ENCODE results near the gene FNIP2.
"Not testable (repeated sequence)": the region's sequence is repeated elsewhere in the genome, so short reads cannot be mapped to it uniquely, and the experiment has no call there.

The FNIP2 gene

DNA sequence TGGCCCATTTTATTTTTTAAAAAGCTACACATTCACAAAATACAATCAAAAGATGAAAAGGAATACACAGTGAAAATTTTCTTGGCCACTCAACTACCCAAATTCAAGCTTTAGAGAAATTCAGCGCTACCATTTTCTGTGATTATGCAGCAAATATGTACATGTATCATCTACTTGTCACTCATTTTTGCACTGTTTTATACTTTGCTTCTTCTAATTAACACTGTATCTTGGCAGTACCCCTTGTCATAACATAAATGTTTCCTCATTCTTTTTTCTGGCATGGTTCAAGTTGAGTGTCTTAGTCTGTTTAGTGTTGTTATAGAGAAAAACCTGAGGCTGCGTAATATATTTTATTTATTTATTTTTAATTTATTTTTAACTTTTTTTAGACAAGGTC is 30.0 kb upstream of the FNIP2 start:
- Histone ChIP-seq H3K4me1 (ENCODE audit: low read depth, poor library complexity, severe bottlenecking) (no peaks in the 10 kb centered on the region), H3K27ac (no peak overlapping the region), H3K4me3 (IDR thresholded peaks at IDR 0.05; ENCODE audit: insufficient read depth, low read depth, low read length) (no peak overlapping the region), H2AFZ (ENCODE audit: low read depth) (no peak overlapping the region), H3K79me2 (ENCODE audit: insufficient read depth, low read depth) (no peaks in the 10 kb centered on the region), H3K4me2 (no peak overlapping the region), H4K20me1 (ENCODE audit: insufficient read depth) (no peaks in the 10 kb centered on the region), H3K9ac (no peak overlapping the region), H3K36me3 (ENCODE audit: insufficient read depth) (no peaks in the 10 kb centered on the region), H3K27me3 (ENCODE audit: insufficient read depth, low read depth) (no peaks in the 10 kb centered on the region)
- TF ChIP-seq, protein P1, sequence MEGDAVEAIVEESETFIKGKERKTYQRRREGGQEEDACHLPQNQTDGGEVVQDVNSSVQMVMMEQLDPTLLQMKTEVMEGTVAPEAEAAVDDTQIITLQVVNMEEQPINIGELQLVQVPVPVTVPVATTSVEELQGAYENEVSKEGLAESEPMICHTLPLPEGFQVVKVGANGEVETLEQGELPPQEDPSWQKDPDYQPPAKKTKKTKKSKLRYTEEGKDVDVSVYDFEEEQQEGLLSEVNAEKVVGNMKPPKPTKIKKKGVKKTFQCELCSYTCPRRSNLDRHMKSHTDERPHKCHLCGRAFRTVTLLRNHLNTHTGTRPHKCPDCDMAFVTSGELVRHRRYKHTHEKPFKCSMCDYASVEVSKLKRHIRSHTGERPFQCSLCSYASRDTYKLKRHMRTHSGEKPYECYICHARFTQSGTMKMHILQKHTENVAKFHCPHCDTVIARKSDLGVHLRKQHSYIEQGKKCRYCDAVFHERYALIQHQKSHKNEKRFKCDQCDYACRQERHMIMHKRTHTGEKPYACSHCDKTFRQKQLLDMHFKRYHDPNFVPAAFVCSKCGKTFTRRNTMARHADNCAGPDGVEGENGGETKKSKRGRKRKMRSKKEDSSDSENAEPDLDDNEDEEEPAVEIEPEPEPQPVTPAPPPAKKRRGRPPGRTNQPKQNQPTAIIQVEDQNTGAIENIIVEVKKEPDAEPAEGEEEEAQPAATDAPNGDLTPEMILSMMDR (conservative IDR thresholded peaks at IDR 0.05; ENCODE audit: low read depth, low read length) = no peak

DNA sequence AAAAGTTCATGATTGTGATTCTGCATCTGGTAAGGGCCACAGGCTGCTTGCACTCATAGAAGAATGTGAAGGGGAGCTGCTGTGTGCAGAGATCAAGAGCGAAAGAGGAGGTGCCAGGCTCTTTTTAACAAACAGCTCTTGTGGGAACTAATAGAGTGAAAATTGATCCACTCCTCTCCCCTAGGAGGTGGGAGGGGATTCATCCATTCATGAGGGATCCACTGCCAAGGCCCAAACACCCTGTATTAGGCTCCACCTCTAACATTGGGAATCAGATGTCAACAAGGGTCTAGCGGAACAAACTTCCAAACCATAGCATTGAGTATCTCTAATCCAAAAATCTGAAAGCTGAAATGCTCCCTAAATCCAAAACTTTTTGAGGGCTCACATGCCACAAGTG is 29.2 kb upstream of the FNIP2 start:
- TF ChIP-seq, protein P1 (conservative IDR thresholded peaks at IDR 0.05; ENCODE audit: low read depth, low read length) = no peak

DNA sequence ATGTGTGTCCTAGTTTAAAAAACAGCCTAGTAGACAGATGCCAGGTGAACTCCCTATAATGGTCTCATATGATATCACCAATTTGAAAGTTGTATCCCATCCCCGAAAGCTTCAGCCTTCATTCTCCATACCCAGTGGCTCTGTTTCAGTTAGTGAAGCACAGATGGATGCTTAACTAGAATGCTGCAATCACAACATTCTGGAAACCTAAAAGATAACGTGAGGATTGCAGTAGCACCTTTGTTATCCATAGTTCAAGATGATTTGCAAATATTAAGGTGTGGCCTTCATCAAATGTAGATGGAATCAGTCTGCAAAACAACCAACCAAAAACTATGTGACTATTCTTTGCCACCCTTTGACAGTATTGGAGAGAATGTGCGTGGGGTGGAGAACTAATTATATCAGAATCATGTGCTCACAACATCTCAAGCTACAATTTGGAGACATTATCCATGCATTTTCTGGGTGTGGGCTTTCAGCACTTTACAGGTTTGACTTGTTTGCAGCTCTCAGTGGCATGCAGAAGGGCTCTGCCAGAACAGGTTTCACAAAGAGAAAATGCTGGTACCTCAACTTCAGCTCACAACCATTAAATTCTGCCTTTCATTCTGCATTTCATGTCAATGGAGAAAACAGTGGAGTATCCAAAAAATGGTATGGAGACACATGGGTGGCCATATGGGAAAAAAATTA is 27.4 kb upstream of the FNIP2 start:
- no peaks in the 10 kb centered on the region for H3K27me3 ChIP-seq (ENCODE audit: insufficient read depth, low read depth)
- no peaks in the 10 kb centered on the region for H4K20me1 ChIP-seq (ENCODE audit: insufficient read depth)
- no peak overlapping the region for H3K4me3 ChIP-seq (IDR thresholded peaks at IDR 0.05; ENCODE audit: insufficient read depth, low read depth, low read length)
- no peaks in the 10 kb centered on the region for H3K79me2 ChIP-seq (ENCODE audit: insufficient read depth, low read depth)
- H3K4me2 ChIP-seq = no peak overlapping the region
- no peak overlapping the region for H3K27ac ChIP-seq
- no peaks in the 10 kb centered on the region for H3K4me1 ChIP-seq (ENCODE audit: low read depth, poor library complexity, severe bottlenecking)
- no peak overlapping the region for H2AFZ ChIP-seq (ENCODE audit: low read depth)
- TF ChIP-seq, protein P1 (conservative IDR thresholded peaks at IDR 0.05; ENCODE audit: low read depth, low read length) = no peak
- H3K9ac ChIP-seq = no peak overlapping the region
- no peaks in the 10 kb centered on the region for H3K36me3 ChIP-seq (ENCODE audit: insufficient read depth)

More for the DNA sequence above, 29.2 kb upstream of the FNIP2 start:
- no peaks in the 10 kb centered on the region for H3K79me2 ChIP-seq (ENCODE audit: insufficient read depth, low read depth)
- no peaks in the 10 kb centered on the region for H3K27me3 ChIP-seq (ENCODE audit: insufficient read depth, low read depth)
- no peak overlapping the region for H3K27ac ChIP-seq
- H2AFZ ChIP-seq (ENCODE audit: low read depth) = no peak overlapping the region
- H4K20me1 ChIP-seq (ENCODE audit: insufficient read depth) = no peaks in the 10 kb centered on the region
- no peaks in the 10 kb centered on the region for H3K4me1 ChIP-seq (ENCODE audit: low read depth, poor library complexity, severe bottlenecking)
- H3K9ac ChIP-seq = no peak overlapping the region
- H3K36me3 ChIP-seq (ENCODE audit: insufficient read depth) = no peaks in the 10 kb centered on the region
- H3K4me3 ChIP-seq (IDR thresholded peaks at IDR 0.05; ENCODE audit: insufficient read depth, low read depth, low read length) = no peak overlapping the region
- no peak overlapping the region for H3K4me2 ChIP-seq

DNA sequence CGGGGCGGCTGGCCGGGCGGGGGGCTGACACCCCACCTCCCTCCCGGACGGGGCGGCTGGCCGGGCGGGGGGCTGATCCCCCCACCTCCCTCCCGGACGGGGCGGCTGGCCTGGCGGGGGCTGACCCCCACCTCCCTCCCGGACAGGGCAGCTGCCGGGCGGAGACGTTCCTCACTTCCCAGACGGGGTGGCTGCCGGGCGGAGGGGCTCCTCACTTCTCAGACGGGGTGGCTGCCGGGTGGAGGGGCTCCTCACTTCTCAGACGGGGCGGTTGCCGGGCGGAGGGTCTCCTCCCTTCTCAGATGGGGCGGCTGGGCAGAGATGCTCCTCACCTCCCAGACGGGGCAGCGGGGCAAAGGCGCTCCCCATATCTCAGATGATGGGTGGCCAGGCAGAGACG is 22.3 kb upstream of the FNIP2 start:
- H2AFZ ChIP-seq (ENCODE audit: low read depth); H3K27me3 ChIP-seq (ENCODE audit: insufficient read depth, low read depth); H3K27ac ChIP-seq; H3K36me3 ChIP-seq (ENCODE audit: insufficient read depth); H3K4me3 ChIP-seq (IDR thresholded peaks at IDR 0.05; ENCODE audit: insufficient read depth, low read depth, low read length); H3K9ac ChIP-seq; H3K4me1 ChIP-seq (ENCODE audit: low read depth, poor library complexity, severe bottlenecking); H4K20me1 ChIP-seq (ENCODE audit: insufficient read depth); H3K4me2 ChIP-seq; H3K79me2 ChIP-seq (ENCODE audit: insufficient read depth, low read depth): not testable (repeated sequence)

DNA sequence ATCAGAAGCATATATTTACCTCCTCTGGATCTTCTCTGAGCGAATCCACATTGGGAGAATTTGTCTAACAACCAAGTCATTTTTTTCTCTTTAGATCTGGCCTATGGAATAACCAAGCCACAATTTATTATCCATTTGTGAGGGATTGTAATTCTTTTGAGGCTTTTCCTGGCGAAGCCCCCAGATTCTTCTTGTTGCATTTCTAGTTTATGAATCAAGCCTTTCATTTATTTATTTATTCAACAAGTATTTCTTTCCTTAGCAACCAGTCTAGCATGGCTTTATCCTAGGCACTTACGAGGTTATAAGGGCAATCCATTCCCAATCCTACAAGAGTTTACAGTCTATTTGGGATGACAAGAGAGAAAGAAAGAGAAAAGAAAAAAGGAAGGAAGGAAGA is 18.4 kb upstream of the FNIP2 start:
- H3K79me2 ChIP-seq (ENCODE audit: insufficient read depth, low read depth) = no peaks in the 10 kb centered on the region
- no peak overlapping the region for H2AFZ ChIP-seq (ENCODE audit: low read depth)
- H3K36me3 ChIP-seq (ENCODE audit: insufficient read depth) = no peaks in the 10 kb centered on the region
- no peaks in the 10 kb centered on the region for H3K27me3 ChIP-seq (ENCODE audit: insufficient read depth, low read depth)
- H3K4me2 ChIP-seq = no peak overlapping the region
- TF ChIP-seq, protein P1 (conservative IDR thresholded peaks at IDR 0.05; ENCODE audit: low read depth, low read length) = no peak
- no peak overlapping the region for H3K4me3 ChIP-seq (IDR thresholded peaks at IDR 0.05; ENCODE audit: insufficient read depth, low read depth, low read length)
- no peak overlapping the region for H3K9ac ChIP-seq
- H4K20me1 ChIP-seq (ENCODE audit: insufficient read depth) = no peaks in the 10 kb centered on the region
- no peaks in the 10 kb centered on the region for H3K4me1 ChIP-seq (ENCODE audit: low read depth, poor library complexity, severe bottlenecking)
- no peak overlapping the region for H3K27ac ChIP-seq

Data from KMS-11 (cell line).